HG02981 (cell line): ENCODE results near the gene SLC19A1.
"Not testable (repeated sequence)": the region's sequence is repeated elsewhere in the genome, so short reads cannot be mapped to it uniquely, and the experiment has no call there.

Experiments used
- ATAC-seq: cut with Tn5 transposase; IDR thresholded peaks from one replicate; pipeline ENCODE4 v1.9.1; 2021; ENCODE audit warnings: mild to moderate bottlenecking, moderate library complexity; ENCODE audit not compliant: unreplicated experiment

The SLC19A1 gene

DNA sequence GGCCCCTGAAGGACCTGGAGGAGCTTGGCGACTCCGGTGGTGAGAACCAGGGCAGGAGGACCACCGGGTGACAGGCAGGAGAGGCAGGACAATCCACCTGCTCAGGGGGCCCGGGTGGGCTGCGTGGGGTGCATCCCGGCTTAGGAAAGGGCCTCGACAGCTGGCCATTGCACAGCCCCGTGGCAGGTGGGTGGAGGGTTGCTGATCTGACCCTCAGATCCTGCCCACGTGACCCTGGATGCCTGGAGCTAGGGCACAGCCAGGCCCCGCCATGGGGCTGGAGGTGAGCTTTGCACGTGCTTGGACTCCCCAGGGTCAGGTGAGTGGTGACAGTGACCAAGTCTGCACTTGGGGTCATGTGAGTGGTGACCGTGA lies 35.5 kb upstream of the SLC19A1 start:
- ATAC-seq = no peak

DNA sequence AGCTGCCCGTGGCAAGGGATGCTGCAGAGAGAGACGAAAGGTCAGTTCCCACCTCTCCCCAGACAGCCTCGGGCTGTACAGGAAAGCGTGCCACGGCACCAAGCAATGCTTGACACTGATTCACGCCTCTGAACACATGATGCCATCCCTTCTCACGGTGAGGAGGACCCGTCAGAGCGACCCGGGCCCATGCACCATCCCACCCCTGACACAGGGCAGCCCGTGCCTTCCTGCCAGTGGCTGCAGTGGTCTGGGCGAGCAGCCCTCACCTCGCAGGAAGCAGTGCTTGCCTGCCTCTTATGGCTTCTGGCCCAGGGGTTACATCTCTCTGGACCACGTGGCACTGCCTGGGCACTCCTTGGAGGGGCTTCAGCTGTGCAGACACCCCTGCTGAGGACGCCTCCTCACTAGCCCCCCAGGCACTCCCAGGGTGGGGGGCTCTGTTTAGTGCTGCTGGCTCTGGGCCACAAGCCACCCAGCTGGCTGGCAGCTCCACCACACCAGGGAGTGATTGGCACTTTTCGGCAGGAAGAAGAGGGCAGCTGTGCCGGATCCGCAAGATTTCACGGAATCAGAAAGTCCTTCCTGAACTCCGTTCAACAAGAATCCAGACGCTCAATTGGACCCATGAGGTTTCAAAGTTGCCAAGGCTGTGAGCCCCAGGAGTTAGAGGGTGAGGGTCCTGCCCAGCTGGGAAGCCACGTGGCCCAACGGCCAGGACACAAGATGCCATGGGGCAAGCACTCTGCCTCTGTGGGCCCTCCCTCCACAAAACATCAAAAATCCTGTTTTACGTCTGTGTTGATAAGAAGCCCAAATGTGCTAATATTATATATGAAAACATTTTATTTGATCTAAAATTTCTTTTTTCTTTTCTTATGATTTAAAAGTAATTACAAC lies 34.8 kb upstream of the SLC19A1 start:
- no peak for ATAC-seq

DNA sequence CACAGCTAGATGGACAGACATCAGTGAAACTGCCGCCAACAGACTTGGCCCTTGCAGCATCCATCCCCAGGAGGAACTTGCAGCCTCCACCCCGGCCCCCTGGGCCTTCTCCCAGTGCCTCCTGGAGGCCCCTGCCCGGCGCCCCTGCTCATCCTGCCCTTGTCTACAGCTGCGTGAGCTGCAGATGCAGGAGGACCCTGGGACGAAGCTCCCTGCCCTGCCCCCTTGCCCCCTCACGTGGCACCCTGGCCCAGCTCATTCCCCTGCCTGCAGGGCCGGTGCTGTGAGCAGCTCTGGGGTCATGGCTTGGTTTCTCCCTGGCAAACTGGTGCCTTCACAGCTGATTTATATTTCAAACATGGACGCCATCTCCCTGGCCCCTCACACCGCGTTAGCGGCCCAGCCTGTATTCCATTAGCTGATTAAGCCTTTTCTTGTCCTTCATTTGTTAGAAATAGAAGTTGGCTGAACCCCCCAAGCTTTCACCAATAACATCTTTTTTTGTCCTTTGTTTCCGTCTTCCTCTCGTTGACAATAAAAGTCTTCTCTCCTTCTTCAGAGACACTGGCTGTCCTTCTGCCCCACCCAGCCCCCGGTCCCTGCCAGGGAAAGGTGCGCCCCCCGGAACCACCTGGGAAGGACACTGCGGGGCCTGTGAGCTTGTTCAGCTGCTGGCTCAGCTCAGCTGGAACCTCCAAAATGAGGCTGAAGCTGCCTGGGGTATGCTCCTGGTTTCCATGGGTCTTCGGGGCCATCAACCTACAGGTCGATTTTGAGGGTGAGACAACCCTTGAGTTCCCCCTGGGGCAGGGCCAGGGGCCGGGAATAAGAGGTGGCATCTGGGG lies 34.0 kb upstream of the SLC19A1 start:
- ATAC-seq = no peak

DNA sequence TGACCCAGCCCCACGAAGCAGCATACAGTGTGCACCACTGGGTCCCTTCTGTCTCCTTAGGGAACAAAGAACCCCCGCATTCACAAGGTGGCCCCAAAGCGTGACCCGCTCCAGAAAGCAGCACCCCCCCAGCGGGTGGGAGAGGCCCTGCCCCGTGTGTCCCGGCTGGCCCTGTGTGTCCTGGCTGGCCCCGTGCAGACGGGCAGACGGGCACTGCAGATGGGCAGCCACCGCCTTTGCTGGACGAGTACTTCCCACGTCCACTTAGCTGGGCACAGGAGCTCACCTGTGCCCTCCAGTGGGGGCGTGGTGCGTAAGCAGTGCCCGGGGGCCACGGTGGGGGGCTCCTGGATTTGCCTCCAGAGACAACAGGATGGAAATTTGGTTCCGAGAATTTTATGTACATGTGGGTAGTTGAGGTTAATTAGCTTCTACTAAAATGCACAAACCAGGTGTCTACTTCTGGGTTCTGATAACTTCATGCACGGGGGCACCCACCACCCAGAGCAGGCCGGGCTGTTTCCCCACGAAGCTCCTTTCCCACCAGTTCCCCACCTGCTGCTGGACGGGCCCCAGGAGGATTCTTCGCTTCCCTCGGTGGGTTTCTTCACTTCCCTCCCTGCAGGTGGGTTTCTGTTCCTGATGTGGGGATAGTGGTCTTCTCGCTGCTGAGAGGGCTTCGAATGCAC lies 33.2 kb upstream of the SLC19A1 start:
- ATAC-seq = no peak

DNA sequence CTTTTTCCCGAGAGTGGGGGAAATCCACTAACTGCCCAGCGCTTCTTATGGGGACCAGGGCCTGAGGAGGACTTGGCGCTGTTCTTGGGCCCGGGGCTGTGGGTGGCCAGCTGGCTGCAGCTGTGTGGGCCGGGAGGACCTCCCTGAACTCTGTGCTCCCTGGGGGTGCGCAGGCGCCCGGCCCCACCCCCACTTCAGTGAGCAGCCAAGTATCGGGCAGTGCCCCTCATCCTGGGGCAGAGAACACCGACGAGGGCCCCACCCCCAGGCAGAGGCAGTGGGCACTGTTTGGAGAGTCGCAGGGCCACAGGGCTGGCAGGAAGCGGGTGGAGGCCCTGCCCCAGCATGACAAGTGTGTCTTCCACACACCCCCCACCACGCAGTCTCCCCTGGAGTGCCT lies 32.5 kb upstream of the SLC19A1 start:
- ATAC-seq = no peak

DNA sequence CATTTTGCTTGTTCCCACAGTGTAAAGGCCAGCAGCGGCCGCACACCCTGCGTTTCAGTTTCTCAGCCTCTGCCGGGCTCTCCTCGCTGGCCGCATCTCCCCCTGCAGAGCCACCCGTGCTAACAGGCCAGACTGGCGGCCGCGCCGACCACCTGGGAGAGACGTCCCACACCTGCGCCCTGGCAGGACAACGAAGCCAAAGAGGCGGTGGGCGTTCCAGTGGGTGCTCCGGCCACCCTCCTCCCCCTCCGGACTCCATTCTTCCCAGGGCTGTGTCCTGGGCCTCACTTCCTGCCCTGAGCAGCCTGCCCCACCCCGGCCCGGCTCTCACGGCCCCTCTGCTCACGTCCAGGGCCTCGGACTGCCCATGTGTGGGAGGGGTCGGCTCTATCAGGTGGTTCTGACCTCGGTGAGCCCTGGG lies 31.9 kb upstream of the SLC19A1 start:
- ATAC-seq = no peak

DNA sequence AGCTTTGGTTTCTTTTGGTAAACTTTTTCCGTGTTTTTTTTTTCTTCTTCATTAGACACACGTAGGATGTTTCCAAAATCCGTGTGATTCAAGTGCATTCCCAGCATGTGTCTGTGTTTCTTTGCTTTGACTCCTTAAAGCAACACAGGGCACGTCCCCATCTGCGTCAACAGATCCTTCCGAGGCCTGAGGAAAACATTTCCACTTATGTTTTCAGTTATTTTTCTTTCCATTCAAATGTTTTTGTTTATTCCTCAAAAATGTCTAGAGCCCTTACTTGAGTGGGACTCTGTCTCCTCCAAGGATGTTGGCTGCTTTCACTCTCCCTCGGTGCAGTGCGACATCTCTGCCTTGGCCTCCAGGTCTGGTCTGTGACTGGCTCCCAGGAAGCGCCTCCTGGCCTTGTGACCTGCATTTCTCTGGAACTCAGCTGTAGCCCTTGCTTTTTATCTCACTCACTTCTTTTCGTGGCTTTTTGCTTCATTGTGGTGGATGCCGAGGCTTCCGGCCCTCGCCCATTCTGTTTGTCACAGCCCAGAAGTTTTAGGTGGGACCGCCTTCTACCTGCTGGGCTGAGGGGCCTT lies 31.3 kb upstream of the SLC19A1 start:
- ATAC-seq = no peak

DNA sequence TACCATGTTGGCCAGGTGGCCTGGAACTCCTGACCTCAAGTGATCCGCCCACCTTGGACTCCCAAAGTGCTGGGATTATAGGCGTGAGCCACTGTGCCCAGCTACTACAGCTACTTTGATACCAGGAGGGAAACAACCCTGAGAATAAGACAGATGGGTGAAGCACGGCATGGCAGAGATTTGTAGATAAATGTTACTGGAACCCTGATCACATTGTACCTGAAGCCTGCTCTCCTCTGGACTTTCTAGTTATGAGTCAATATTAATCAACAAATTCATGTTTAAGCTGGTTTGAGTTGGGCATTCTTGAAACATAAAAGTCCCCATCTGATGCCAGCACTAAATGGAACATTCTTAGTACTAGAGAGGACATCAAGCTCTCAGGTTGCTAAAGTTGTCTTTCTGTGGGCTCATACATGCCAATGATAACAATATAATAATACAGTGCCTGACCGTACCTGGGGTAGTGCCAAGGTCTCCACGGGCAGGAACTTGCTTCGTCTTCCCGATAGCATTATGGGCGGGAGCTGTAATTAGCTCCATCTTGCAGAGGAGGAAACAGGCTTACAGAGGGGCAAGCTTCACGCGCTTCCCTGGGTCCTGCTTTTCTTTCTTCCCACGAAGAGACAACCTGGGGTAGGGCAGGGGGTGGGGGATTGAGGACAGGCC lies 30.7 kb upstream of the SLC19A1 start:
- ATAC-seq = no peak

DNA sequence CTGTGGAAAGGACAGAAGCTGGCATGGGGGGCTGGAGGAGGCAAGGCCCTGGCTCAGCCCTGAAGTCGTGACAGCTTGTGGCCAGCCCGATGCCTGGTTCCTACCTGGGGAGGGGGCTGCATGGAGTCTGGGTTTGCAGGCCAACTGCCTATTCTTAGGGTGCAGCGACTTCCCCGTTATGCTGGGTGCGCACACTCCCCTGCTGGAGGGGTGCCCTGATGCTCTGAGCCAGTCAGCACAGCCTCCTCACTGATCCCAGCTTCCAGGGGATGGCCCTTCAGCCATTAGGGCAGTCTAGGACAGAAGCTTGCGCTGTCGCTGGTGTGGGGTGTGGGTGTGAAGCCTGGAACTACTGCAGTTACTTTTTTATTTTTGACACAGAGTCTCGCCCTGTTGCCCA lies 30.0 kb upstream of the SLC19A1 start:
- ATAC-seq = no peak

DNA sequence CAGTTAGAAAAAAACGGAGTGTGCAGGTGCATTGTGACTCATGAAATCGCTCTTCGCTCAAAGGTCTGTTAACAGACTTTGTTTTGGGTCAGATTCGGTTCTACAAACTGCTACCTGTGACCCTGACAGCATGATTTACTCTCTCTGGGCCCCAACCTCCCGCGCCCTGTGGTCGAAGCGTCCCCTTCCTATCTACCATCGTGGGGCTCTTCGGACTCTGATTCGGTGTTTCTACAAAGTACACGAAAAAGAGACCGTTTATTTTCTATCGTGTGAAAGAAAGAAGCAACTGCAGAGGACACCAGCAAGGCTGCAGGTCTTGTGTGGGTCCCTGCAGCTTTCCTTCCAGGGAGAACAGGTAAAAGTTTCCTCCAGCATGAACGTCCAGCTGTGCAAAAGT lies 29.4 kb upstream of the SLC19A1 start:
- ATAC-seq = no peak

DNA sequence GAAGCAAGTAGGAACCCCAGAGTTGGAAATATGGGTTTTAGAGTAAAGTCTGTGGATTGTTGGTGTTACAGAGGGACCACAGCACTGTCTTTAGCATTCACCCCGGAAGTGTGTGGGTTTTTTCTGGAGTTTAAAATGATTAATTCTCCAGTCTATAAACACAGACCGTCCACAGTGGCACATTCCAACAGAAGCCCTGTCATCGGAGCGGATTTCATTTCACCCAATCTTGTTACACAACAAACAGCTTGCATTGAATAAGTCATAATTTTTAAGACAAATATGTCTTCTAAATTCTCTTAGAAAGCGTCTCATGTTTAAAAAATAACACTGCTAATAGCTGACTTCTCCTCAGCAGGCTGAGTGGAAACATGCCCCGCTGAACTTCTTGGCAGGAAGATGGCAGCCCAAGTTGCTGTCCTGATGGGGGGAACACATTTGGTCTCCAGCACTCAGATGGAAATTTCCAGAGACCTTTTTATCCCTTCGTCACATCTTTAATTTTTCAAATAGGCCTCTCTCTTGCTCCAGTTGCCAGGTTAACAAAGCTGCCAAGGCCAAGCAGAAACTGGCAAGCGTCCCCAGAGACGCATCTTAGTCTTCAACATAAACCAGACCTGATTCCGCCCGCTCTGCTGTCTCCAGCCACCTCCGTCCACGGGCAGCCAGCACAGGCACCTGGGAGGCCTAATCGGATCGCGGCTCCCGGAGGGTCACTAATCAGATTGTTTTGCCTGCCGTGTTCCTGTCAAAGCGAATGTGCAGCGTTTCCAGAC lies 28.8 kb upstream of the SLC19A1 start:
- ATAC-seq = no peak

DNA sequence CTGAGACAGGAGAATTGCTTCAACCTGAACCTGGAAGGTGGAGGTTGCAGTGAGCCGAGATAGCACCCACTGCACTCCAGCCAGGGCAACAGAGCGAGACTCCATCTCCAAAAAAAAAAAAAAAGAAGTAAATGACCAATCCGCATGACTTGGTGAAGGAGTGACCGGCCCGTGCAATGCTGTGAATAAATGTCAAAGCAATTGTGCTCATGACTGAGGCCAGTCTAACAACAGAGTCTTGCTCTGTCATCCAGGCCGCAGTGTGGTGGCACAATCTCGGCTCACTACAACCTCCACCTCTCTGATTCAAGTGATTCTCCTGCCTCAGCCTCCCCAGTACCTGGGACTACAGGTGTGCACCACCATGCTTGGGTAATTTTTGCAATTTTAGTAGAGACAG lies 27.8 kb upstream of the SLC19A1 start:
- no peak for ATAC-seq

DNA sequence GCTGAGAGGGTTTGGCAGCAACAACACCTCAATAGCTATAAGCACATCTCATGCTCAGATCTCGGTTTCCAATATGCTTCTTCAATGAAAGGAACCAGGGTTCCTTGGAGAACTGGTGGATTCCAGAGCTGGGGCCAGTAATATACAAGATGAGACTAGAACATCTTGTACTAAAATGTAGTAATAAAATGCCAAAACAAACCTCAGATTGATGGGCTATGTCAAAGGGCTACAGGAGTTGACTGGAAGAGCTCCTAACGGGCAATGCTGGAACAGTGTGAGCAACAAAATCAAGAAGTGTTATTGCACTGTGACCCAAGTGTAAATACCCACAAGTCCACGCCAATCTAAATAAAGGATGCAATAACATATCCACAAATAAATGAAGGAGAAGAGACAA lies 26.1 kb upstream of the SLC19A1 start:
- ATAC-seq = no peak

DNA sequence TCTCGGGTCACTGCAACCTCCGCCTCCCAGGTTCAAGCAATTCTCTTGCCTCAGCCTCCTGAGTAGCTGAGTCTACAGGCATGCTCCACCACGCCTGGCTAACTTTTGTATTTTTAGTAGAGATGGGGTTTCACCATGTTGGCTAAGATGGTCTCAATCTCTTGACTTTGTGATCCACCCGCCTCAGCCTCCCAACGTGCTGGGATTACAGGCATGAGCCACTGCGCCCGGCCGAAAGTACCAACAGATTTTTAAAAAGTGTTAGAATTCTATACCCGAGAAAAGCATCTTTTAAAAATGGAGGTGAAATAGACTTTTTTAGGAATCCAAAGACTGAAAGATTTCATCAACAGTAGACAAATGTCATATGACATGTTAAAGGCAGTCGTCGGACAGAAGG lies 21.9 kb upstream of the SLC19A1 start:
- ATAC-seq = not testable (repeated sequence)

DNA sequence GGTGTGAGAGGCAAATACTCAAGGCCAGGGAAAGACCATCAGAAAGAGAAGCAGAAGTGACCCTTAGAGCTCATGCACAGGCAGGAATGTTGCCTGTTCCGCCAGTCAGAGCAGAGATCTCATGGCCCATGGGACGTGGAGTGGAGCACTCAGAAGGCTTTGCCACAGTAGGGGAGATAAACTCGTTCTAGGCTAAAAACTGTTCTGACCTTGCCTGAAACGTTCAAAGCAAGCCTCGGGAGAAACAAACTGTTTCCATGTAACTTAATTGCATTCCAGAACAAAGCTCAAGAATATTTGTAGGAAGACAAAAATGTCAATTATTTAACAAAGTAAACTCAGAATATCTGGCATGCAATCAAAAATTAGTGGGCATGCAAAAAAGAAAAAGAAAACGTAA lies 20.7 kb upstream of the SLC19A1 start:
- no peak for ATAC-seq

DNA sequence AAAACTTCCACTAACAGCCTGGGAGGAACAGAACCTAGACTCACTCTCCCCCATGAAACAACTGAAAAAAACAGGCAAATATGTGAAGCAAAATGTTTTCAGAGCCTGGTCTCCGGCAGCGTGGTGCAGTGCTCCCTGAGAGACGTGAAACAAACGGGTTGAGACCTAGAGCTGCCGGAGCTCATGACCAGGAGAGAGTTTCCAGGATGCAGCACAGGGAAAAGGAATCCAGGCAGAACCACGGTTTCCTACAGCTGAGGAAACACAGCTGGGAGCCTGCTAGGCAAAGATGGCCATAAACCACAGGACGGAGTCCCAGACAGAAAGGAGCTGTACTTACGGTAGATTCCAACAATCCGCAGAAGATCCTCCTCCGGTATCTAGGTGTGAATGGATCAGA lies 20.2 kb upstream of the SLC19A1 start:
- no peak for ATAC-seq

DNA sequence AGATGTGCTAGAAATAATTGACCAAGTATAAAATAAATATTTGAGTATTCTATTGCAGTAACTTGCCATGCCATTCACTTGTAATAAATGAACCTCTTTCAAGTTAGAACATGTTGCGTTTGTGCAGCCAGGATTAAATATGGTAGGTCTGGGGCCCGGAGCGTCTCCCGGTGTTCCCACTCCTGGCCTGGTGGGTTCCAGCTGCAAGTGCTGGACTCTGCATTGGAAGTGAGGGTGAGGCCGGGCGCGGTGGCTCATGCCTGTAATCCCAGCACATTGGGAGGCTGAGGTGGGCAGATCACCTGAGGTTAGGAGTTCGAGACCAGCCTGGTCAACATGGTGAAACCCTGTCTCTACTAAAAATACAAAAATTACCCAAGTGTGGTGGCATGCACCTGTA lies 19.0 kb upstream of the SLC19A1 start:
- ATAC-seq = not testable (repeated sequence)

DNA sequence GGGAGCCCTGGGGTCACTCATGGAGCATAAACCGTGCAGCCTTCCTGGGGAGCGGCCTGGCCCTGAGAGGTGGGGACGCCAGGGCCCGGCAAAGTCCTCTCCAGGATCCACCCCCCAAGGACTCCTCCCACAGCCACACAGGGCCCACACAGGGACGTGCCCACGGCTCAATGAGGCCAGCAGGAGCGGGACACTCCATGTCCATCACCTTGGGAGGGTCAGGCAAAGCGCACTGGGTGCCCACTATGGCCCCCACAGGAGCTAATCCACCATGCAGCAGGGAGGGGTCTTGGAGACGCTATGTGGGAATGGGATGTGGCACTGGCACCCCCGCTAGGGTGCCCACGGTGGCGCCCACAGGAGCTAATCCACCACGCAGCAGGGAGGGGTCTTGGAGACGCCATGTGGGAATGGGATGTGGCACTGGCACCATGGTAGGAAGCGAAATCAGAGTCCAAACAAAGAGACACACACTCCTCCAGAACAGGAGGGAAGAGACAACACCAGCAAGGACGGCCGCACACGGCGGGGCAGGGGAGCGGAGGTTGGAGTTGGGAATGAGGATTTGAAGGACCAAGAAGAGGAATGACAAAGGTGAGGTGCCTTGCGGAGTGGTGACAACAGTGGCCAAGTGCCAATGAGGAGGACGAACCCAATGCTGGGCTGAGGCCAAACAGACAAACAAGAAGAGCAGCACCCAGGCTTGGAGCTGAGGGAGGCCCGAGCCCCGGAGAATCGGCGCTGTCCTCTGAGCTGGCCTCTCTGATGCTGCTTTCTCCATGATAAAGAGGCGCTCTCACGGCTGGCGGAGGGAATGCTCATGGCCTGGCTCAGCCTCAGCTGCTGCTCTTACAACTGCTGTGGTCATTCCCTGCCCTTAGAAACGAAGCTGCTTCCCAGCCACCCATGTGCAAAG lies 18.1 kb upstream of the SLC19A1 start:
- no peak for ATAC-seq
